ENCODE measurements around the gene ALG8.

The ALG8 gene

GRCh38 chr11:78170874-78171549 lies 31.6 kb upstream of the ALG8 start:
- Histone ChIP-seq H3K4me3 (ENCODE audit: low read length) (no peak overlapping the region), H3K27me3 (ENCODE audit: control insufficient read depth, insufficient read depth, low read length) (no peaks in the 10 kb centered on the region), H3K36me3 (ENCODE audit: control insufficient read depth, insufficient read depth, low read length) (peaks cover 10% of the 10 kb centered on the region), H3K9ac (ENCODE audit: low read length) (no peak overlapping the region), H3K27ac (ENCODE audit: low read depth, low read length) (no peak overlapping the region), H3K4me1 (ENCODE audit: control insufficient read depth, insufficient read depth, low read length) (peaks cover 24% of the 10 kb centered on the region)

GRCh38 chr11:78170413-78170812 lies 31.0 kb upstream of the ALG8 start:
- Histone ChIP-seq H3K4me3 (ENCODE audit: low read length) (no peak overlapping the region), H3K4me1 (ENCODE audit: control insufficient read depth, insufficient read depth, low read length) (peaks cover 24% of the 10 kb centered on the region), H3K36me3 (ENCODE audit: control insufficient read depth, insufficient read depth, low read length) (peaks cover 10% of the 10 kb centered on the region), H3K9ac (ENCODE audit: low read length) (no peak overlapping the region), H3K27me3 (ENCODE audit: control insufficient read depth, insufficient read depth, low read length) (no peaks in the 10 kb centered on the region), H3K27ac (ENCODE audit: low read depth, low read length) (no peak overlapping the region)

GRCh38 chr11:78168539-78169477 lies 29.4 kb upstream of the ALG8 start:
- Histone ChIP-seq H3K36me3 (ENCODE audit: control insufficient read depth, insufficient read depth, low read length) (peaks cover 5% of the 10 kb centered on the region), H3K27me3 (ENCODE audit: control insufficient read depth, insufficient read depth, low read length) (no peaks in the 10 kb centered on the region), H3K4me1 (ENCODE audit: control insufficient read depth, insufficient read depth, low read length) (peaks cover 26% of the 10 kb centered on the region), H3K9ac (ENCODE audit: low read length) (no peak overlapping the region), H3K27ac (ENCODE audit: low read depth, low read length) (peak overlapping the region; percentile 77), H3K4me3 (ENCODE audit: low read length) (peak overlapping the region; percentile 6)

GRCh38 chr11:78166855-78167469 lies 27.5 kb upstream of the ALG8 start:
- peaks cover 29% of the 10 kb centered on the region for H3K4me1 ChIP-seq (ENCODE audit: control insufficient read depth, insufficient read depth, low read length)
- peak overlapping the region; percentile 79 for H3K27ac ChIP-seq (ENCODE audit: low read depth, low read length)
- H3K4me3 ChIP-seq (ENCODE audit: low read length), result no peak overlapping the region
- no peaks in the 10 kb centered on the region for H3K27me3 ChIP-seq (ENCODE audit: control insufficient read depth, insufficient read depth, low read length)
- H3K9ac ChIP-seq (ENCODE audit: low read length), result no peak overlapping the region
- no peaks in the 10 kb centered on the region for H3K36me3 ChIP-seq (ENCODE audit: control insufficient read depth, insufficient read depth, low read length)

GRCh38 chr11:78164471-78164870 lies 25.0 kb upstream of the ALG8 start:
- Histone ChIP-seq H3K27me3 (ENCODE audit: control insufficient read depth, insufficient read depth, low read length) (no peaks in the 10 kb centered on the region), H3K36me3 (ENCODE audit: control insufficient read depth, insufficient read depth, low read length) (no peaks in the 10 kb centered on the region), H3K4me1 (ENCODE audit: control insufficient read depth, insufficient read depth, low read length) (peaks cover 35% of the 10 kb centered on the region), H3K9ac (ENCODE audit: low read length) (no peak overlapping the region), H3K27ac (ENCODE audit: low read depth, low read length) (no peak overlapping the region), H3K4me3 (ENCODE audit: low read length) (no peak overlapping the region)

GRCh38 chr11:78163828-78164227 lies 24.4 kb upstream of the ALG8 start:
- H3K4me1 ChIP-seq (ENCODE audit: control insufficient read depth, insufficient read depth, low read length), result peaks cover 35% of the 10 kb centered on the region
- no peaks in the 10 kb centered on the region for H3K27me3 ChIP-seq (ENCODE audit: control insufficient read depth, insufficient read depth, low read length)
- H3K27ac ChIP-seq (ENCODE audit: low read depth, low read length), result no peak overlapping the region

GRCh38 chr11:78161962-78162371 lies 22.5 kb upstream of the ALG8 start:
- H3K4me1 ChIP-seq (ENCODE audit: control insufficient read depth, insufficient read depth, low read length), result peaks cover 26% of the 10 kb centered on the region
- peak overlapping the region; percentile 28 for H3K27ac ChIP-seq (ENCODE audit: low read depth, low read length)

More at GRCh38 chr11:78163828-78164227, 24.4 kb upstream of the ALG8 start:
- Histone ChIP-seq H3K4me3 (ENCODE audit: low read length) (no peak overlapping the region), H3K9ac (ENCODE audit: low read length) (no peak overlapping the region), H3K36me3 (ENCODE audit: control insufficient read depth, insufficient read depth, low read length) (no peaks in the 10 kb centered on the region)

GRCh38 chr11:78161346-78161745 lies 21.9 kb upstream of the ALG8 start:
- Histone ChIP-seq H3K27me3 (ENCODE audit: control insufficient read depth, insufficient read depth, low read length) (no peaks in the 10 kb centered on the region), H3K4me3 (ENCODE audit: low read length) (no peak overlapping the region), H3K36me3 (ENCODE audit: control insufficient read depth, insufficient read depth, low read length) (no peaks in the 10 kb centered on the region), H3K9ac (ENCODE audit: low read length) (no peak overlapping the region), H3K4me1 (ENCODE audit: control insufficient read depth, insufficient read depth, low read length) (peaks cover 20% of the 10 kb centered on the region), H3K27ac (ENCODE audit: low read depth, low read length) (peak overlapping the region; percentile 28)

More at GRCh38 chr11:78161962-78162371, 22.5 kb upstream of the ALG8 start:
- Histone ChIP-seq H3K4me3 (ENCODE audit: low read length) (no peak overlapping the region), H3K27me3 (ENCODE audit: control insufficient read depth, insufficient read depth, low read length) (no peaks in the 10 kb centered on the region), H3K9ac (ENCODE audit: low read length) (no peak overlapping the region), H3K36me3 (ENCODE audit: control insufficient read depth, insufficient read depth, low read length) (no peaks in the 10 kb centered on the region)

- Histone ChIP-seq H3K4me1 (ENCODE audit: control insufficient read depth, insufficient read depth, low read length) (peaks cover 19% of the 10 kb centered on the region), H3K27ac (ENCODE audit: low read depth, low read length) (no peak overlapping the region)
Observed at GRCh38 chr11:78160557-78160956, 21.1 kb upstream of the ALG8 start.

GRCh38 chr11:78158987-78159652 lies 19.7 kb upstream of the ALG8 start:
- Histone ChIP-seq H3K36me3 (ENCODE audit: control insufficient read depth, insufficient read depth, low read length) (no peaks in the 10 kb centered on the region), H3K27ac (ENCODE audit: low read depth, low read length) (peak overlapping the region; percentile 54), H3K27me3 (ENCODE audit: control insufficient read depth, insufficient read depth, low read length) (no peaks in the 10 kb centered on the region), H3K9ac (ENCODE audit: low read length) (no peak overlapping the region), H3K4me1 (ENCODE audit: control insufficient read depth, insufficient read depth, low read length) (peaks cover 19% of the 10 kb centered on the region), H3K4me3 (ENCODE audit: low read length) (no peak overlapping the region)

More at GRCh38 chr11:78160557-78160956, 21.1 kb upstream of the ALG8 start:
- Histone ChIP-seq H3K36me3 (ENCODE audit: control insufficient read depth, insufficient read depth, low read length) (no peaks in the 10 kb centered on the region), H3K9ac (ENCODE audit: low read length) (no peak overlapping the region), H3K4me3 (ENCODE audit: low read length) (no peak overlapping the region), H3K27me3 (ENCODE audit: control insufficient read depth, insufficient read depth, low read length) (no peaks in the 10 kb centered on the region)

GRCh38 chr11:78156127-78156844 lies 16.9 kb upstream of the ALG8 start:
- Histone ChIP-seq H3K36me3 (ENCODE audit: control insufficient read depth, insufficient read depth, low read length) (no peaks in the 10 kb centered on the region), H3K27me3 (ENCODE audit: control insufficient read depth, insufficient read depth, low read length) (no peaks in the 10 kb centered on the region), H3K4me3 (ENCODE audit: low read length) (no peak overlapping the region), H3K27ac (ENCODE audit: low read depth, low read length) (no peak overlapping the region), H3K9ac (ENCODE audit: low read length) (no peak overlapping the region), H3K4me1 (ENCODE audit: control insufficient read depth, insufficient read depth, low read length) (peaks cover 10% of the 10 kb centered on the region)

Measured in rectal smooth muscle tissue (tissue), 1 donor.